HG02870 (cell line): ENCODE data around the gene PGAP2.
"Not testable (repeated sequence)": the region's sequence is repeated elsewhere in the genome, so short reads cannot be mapped to it uniquely, and the experiment has no call there.

Source experiments
- ATAC-seq: cut with Tn5 transposase; IDR thresholded peaks from one replicate; pipeline ENCODE4 v1.9.1; 2021; ENCODE audit warnings: mild to moderate bottlenecking, moderate library complexity; ENCODE audit not compliant: unreplicated experiment

Gene PGAP2

GRCh38 chr11:3803726-3804495 is 4.4 kb upstream of the PGAP2 start:
- no peak for ATAC-seq

GRCh38 chr11:3808861-3809623 is 682 bp downstream of the PGAP2 start:
- ATAC-seq = peak; percentile 77

GRCh38 chr11:3809624-3809928 is 1.2 kb downstream of the PGAP2 start:
- ATAC-seq = no peak

GRCh38 chr11:3810446-3810845 is 2.1 kb downstream of the PGAP2 start:
- ATAC-seq = no peak

- ATAC-seq = no peak
These were observed 2.6 kb downstream of the PGAP2 start for GRCh38 chr11:3810951-3811350.

GRCh38 chr11:3814832-3815231 is 6.5 kb downstream of the PGAP2 start:
- not testable (repeated sequence) for ATAC-seq

- no peak for ATAC-seq
These were observed 7.5 kb downstream of the PGAP2 start for GRCh38 chr11:3815845-3816244.

GRCh38 chr11:3816673-3817072 is 8.3 kb downstream of the PGAP2 start:
- ATAC-seq = no peak

- no peak for ATAC-seq
These were observed 8.9 kb downstream of the PGAP2 start for GRCh38 chr11:3817181-3817800.

GRCh38 chr11:3820971-3821370 is 12.6 kb downstream of the PGAP2 start:
- ATAC-seq = no peak

- ATAC-seq = no peak
These were observed 14.0 kb downstream of the PGAP2 start for GRCh38 chr11:3822312-3822711.

GRCh38 chr11:3823303-3823702 is 14.9 kb downstream of the PGAP2 start:
- no peak for ATAC-seq

GRCh38 chr11:3823762-3824506 is 15.6 kb downstream of the PGAP2 start:
- ATAC-seq = no peak

GRCh38 chr11:3824714-3825472 is 16.5 kb downstream of the PGAP2 start:
- peak; percentile 80 for ATAC-seq

- peak; percentile 22 for ATAC-seq
These were observed 17.3 kb downstream of the PGAP2 start for GRCh38 chr11:3825473-3826154.

GRCh38 chr11:3826721-3827120 is 18.4 kb downstream of the PGAP2 start:
- ATAC-seq = no peak

- ATAC-seq = no peak
These were observed 19.2 kb downstream of the PGAP2 start for GRCh38 chr11:3827434-3828186.

- ATAC-seq = no peak
These were observed 21.7 kb downstream of the PGAP2 start for GRCh38 chr11:3830088-3830487.

GRCh38 chr11:3830730-3831129 is 22.4 kb downstream of the PGAP2 start:
- ATAC-seq = no peak
